ENCODE data around the gene SLC24A3.
"Not testable (repeated sequence)": the region's sequence is repeated elsewhere in the genome, so short reads cannot be mapped to it uniquely, and the experiment has no call there.

SLC24A3 gene

GRCh38 chr20:19609642-19610223 is 397.3 kb downstream of the SLC24A3 start:
- no peak for DNase-seq

DNA sequence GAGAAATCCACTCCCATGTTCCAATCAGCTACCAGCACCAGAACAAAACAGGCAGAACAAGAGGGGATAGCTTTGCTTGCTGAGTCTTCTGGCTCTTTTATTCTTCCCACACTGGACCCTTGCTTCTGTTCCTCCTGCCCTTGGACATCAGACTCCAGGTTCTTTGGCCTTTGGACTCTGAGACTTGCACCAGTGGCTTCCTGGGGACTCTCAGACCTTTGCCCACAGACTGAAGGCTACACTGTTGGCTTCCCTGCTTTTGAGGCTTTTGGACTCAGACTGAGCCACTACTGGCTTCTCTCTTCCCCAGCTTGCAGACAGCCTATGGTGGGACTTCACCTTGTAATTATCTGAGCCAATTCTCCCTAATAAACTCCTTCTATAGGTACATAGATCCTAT is 403.2 kb downstream of the SLC24A3 start:
- DNase-seq, result no peak

GRCh38 chr20:19616081-19616480 is 403.6 kb downstream of the SLC24A3 start:
- DNase-seq, result no peak

DNA sequence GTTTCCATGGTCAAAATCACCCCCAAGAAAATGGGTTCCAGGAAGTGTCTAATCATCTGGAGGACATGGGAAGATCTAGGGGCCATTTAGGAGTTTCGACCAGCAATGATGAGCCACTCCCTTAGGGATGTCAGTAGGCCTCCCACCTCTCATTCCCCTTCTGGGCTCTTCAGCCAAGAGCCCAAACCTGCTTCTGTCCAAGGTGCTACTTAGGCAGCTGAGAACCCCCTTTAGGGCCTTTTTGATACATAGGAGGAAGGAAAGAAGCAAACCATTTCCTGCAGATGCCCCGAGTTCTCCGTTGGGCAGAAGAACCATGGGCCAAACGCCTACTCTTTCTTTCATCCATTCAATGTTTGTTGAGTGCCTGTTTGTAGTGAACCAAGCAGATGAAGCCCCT is 404.2 kb downstream of the SLC24A3 start:
- no peak for DNase-seq

GRCh38 chr20:19617256-19617655 is 404.8 kb downstream of the SLC24A3 start:
- DNase-seq, result no peak

- no peak for DNase-seq
These were observed 406.3 kb downstream of the SLC24A3 start for GRCh38 chr20:19618711-19619110.

DNA sequence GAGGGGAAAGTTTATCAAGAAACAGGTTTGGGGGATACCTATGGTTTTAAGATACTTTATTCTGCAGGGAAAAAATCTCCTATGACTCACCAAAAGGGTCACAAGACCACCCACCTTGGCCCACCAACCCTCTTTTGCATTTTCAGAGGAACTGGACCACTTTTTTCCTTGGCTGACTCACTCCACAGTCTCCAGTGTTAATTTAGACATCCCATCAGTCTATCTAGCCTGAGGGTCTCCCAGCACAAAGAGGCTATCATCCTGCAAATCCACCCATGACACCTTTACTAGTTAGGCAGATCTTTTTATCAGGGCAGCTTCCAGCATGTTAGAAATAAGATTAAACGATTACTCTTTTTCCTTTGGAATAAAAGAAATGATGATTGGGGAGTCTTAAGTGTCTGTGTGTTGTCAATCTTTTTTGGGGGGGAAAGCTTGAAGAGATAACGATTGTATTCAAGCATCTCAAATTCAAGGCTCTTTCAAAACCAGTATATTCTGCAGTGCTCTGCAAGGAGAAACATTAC is 407.5 kb downstream of the SLC24A3 start:
- no peak for DNase-seq

DNA sequence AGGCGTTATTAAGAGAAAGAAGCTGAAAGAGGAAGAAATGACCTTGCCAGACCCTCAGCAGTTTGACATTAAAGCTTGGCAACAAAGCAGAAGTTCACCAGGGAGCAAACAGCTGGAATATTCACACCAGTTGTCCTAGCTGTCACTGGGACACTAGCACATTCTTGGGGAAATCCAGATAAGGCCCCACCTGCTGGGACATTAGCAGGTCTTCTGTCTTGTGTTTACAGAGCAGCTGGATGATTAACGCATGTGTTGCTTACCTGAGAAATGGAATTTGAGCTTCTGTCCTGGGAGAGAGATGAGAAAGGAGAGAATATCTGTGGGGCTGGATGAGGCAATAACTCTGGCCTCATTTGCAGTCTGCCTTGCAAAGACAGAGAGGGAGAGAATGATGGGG is 408.0 kb downstream of the SLC24A3 start:
- no peak for DNase-seq

- DNase-seq, result no peak
These were observed 408.6 kb downstream of the SLC24A3 start for GRCh38 chr20:19621072-19621471.

- DNase-seq, result no peak
These were observed 412.0 kb downstream of the SLC24A3 start for GRCh38 chr20:19624221-19624965.

GRCh38 chr20:19625426-19625825 is 413.0 kb downstream of the SLC24A3 start:
- DNase-seq, result no peak

- no peak for DNase-seq
These were observed 414.5 kb downstream of the SLC24A3 start for GRCh38 chr20:19626896-19627295.

- DNase-seq, result no peak
These were observed 416.2 kb downstream of the SLC24A3 start for GRCh38 chr20:19628570-19629134.

DNA sequence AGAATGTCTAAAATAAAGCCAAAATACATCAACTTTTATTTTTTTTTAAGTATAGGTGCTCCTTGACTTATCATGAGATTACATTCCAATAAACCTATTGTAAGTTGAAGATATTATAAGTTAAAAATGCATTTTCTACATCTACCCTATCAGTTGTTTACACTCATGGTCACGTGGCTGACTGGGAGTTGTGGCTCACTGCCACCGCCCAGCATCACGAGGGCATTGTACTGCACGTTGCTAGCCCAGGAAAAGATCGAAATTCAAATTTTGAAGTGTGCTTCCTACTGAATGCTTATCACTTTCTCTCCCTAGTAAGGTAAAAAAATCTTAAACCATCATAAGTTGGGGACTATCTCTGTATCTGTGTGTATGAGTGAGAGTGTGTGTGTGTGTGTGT is 419.0 kb downstream of the SLC24A3 start:
- DNase-seq, result no peak

DNA sequence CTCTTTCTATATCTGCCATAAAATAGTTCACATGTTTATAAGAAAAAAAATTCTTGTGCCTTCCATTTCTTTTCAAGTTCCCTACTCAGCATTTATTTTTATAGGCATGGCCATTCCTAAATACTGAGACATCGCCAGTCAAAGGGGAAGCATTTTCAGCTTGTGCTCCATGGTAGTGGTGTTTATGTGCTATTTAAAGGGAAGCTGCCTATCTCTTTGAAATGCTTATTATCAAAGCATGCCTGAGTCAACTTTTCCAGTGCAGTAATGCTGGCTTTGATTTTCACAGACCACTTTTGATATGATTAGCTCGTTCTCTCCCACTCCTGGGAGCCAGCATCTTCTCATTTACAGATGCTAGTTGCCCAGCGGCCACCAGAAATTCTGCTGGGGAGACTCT is 421.5 kb downstream of the SLC24A3 start:
- no peak for DNase-seq

DNA sequence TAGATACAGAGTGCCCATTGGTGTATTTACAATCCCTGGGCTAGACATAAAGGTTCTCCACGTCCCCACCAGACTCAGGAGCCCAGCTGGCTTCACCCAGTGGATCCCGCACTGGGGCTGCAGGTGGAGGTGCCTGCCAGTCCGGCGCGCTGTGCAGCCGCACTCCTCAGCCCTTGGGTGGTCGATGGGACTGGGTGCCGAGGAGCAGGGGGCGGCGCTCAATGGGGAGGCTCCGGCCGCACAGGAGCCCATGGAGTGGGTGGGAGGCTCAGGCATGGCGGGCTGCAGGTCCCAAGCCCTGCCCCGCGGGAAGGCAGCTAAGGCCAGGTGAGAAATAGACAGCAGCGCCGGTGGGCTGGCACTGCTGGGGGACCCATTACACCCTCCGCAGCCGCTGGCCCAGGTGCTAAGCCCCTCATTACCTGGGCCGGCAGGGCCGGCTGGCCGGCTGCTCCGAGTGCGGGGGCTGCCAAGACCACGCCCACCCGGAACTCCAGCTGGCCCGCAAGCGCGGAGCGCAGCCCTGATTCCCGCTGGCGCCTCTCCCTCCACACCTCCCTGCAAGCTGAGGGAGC is 427.1 kb downstream of the SLC24A3 start:
- not testable (repeated sequence) for DNase-seq

DNA sequence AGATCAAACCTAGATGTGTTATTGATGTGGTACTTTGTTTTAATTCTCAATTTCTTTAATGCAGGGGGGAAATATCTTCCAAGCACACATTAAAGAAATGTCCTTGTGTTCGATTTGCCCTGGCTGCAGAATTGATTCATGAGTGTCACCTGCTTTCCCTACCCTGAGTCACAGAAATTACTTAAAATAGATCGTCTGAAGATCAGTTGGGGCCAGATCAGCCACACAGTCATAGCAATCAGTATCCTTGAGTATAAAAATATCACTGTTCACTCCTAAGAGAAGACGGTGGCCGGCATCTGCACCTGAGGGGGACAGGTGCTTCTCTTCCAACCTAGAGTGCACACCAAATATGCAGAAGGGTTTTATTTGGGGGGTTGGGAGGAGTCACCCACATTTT is 430.4 kb downstream of the SLC24A3 start:
- no peak for DNase-seq

DNA sequence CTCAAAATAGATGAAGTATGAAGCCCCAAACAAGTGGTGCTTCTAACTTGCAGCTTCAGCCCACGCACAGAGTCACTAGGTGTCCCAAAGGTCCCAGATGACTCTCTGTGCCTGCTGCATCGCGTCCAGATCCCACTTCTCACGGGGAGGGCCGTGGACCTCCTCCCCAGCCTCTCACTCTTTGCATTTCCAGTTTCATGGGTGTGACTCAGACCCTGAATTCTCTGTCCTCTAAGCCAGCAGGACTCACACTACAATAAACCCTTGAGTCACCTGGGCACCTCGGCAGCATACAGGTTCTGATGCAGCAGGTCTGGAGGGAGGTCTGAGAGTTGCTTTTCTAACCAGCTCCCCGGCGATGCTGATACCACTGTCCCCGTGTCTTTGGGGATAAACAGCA is 431.6 kb downstream of the SLC24A3 start:
- DNase-seq, result no peak

- DNase-seq, result no peak
These were observed 434.5 kb downstream of the SLC24A3 start for GRCh38 chr20:19646963-19647362.

DNA sequence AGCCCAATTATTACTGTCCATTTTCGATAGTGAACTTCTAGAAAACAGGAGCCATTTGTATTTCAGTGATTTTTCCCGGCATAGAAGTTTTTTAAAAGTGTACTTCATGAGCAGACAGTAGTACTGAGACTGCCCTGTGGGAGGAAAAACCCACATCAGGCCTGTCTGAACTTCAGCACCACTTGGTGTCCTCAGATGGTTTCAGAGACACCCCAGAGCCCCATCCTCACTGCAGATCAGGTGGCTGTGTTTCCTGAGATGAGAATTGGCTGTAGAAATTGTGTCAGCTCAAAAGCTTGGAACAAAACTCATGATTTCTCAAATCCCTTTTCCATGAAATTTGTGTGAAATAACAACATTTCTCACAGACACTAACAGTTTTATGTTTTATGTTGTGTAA is 435.6 kb downstream of the SLC24A3 start:
- no peak for DNase-seq

- no peak for DNase-seq
These were observed 436.6 kb downstream of the SLC24A3 start for GRCh38 chr20:19649041-19649440.

DNA sequence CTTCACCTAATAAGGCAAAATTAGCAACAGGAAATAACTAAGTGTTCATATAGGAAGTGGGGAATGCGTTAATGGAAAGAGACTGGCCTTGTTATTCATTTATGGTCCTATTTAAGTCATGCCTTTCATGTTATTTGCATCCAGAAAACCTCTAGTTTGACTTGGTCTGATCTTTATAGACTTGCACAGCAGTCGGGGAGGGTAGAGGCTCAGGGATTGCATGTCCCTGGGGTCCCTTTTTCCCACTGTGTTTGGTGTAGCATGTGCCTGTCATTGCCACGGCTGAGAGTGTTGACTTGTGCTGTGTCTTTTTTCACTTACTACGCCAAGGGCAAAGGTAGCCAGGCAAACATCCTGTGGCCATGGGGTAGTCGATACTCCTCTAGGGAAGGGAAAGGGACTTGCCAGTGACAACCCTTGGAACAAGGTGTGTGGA is 440.2 kb downstream of the SLC24A3 start:
- DNase-seq, result no peak

GRCh38 chr20:19653327-19653726 is 440.9 kb downstream of the SLC24A3 start:
- no peak for DNase-seq

DNA sequence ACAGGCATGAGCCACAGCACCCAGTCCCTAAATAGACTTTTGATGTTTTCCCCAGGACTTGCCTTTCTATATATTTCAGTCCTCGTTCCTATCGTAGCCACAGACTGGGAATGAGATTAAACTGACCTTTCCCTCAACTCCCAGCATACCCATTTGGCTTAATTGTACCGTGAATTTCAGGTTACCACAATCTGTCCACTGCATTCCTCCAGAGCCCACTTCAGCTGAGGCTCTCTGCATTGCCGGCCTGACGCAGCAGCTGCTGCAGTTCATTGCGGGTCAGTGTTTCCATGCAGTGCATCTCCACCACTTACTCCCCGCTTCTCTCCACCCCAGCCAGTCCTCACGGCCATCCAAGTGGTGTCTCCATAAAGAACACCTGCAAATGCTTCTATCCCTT is 442.5 kb downstream of the SLC24A3 start:
- DNase-seq, result no peak
